ENCODE results near the gene PDE6H.

PDE6H gene

DNA sequence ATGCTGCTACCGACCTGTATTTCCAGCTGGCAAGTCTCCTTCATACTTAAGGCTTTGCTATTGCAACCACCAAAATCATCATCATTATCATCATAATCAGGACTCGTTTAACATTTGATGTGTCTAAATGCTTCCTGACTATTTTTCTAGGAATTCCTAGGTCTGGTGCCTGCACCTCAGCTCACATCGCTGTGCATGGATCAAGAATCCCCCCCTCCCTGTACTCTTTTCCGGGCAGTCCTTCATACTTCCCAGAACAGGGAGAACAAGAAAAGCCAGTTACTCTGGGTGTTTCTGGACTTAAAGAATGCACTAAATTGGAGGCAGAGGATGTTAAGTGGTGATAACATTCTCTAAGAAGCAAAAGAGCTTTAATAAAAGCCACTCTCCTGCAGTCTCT, 43.9 kb upstream of the PDE6H start:
- H3K9ac ChIP-seq (ENCODE audit: low read depth, low read length), result no peak overlapping the region

DNA sequence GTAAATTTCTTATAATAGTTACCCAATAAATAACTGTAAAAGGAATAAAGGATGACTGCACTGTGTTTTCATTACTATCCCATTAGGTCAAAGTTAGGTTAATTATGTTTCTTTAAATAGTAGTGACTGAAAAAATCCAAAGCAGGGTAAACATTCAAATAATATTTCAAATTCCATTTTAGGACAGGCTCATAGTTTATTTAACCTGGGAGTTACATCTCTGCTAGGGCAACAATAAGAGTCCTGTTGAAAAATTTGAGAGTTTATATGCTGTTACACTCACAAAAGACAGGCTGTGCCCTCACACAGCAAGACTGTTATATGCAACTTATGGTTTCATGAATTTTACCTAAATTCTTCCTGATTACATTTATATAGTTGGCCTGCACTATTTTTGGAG, 42.5 kb upstream of the PDE6H start:
- H3K36me3 ChIP-seq (ENCODE audit: insufficient read depth, low read length), result peaks cover 18% of the 10 kb centered on the region
- no peak overlapping the region for H3K4me2 ChIP-seq (ENCODE audit: insufficient read depth, low read length)
- H3K4me1 ChIP-seq (ENCODE audit: insufficient read depth, low read length), result no peaks in the 10 kb centered on the region
- H3K27me3 ChIP-seq (ENCODE audit: insufficient read depth, low read length, poor library complexity), result no peaks in the 10 kb centered on the region
- ATAC-seq (ENCODE audit: insufficient read depth, low read depth), result no peak
- no peaks in the 10 kb centered on the region for H3K9me3 ChIP-seq (ENCODE audit: insufficient read depth, low read length, severe bottlenecking)
- no peak overlapping the region for H3K4me3 ChIP-seq (ENCODE audit: low read depth in 1 of 2, low read length in 2 of 2)
- DNase-seq, result no peak
- no peak overlapping the region for H3K9ac ChIP-seq (ENCODE audit: low read depth, low read length)
- no peak overlapping the region for H2AFZ ChIP-seq (ENCODE audit: low read depth, low read length)
- TF ChIP-seq EZH2 (IDR thresholded peaks at IDR 0.05; ENCODE audit: borderline replicate concordance, low read depth, low read length, severe bottlenecking), result no peak
- TF ChIP-seq, protein P1, sequence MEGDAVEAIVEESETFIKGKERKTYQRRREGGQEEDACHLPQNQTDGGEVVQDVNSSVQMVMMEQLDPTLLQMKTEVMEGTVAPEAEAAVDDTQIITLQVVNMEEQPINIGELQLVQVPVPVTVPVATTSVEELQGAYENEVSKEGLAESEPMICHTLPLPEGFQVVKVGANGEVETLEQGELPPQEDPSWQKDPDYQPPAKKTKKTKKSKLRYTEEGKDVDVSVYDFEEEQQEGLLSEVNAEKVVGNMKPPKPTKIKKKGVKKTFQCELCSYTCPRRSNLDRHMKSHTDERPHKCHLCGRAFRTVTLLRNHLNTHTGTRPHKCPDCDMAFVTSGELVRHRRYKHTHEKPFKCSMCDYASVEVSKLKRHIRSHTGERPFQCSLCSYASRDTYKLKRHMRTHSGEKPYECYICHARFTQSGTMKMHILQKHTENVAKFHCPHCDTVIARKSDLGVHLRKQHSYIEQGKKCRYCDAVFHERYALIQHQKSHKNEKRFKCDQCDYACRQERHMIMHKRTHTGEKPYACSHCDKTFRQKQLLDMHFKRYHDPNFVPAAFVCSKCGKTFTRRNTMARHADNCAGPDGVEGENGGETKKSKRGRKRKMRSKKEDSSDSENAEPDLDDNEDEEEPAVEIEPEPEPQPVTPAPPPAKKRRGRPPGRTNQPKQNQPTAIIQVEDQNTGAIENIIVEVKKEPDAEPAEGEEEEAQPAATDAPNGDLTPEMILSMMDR (IDR thresholded peaks at IDR 0.05; ENCODE audit: borderline replicate concordance, extremely low read depth, low read length, poor library complexity, severe bottlenecking), result no peak
- no peaks in the 10 kb centered on the region for H3K79me2 ChIP-seq (ENCODE audit: insufficient read depth, low read length)
- H3K27ac ChIP-seq (ENCODE audit: low read length), result no peak overlapping the region
- H4K20me1 ChIP-seq (ENCODE audit: insufficient read depth, low read length), result no peaks in the 10 kb centered on the region

More for the DNA sequence above, 43.9 kb upstream of the PDE6H start:
- no peaks in the 10 kb centered on the region for H3K4me1 ChIP-seq (ENCODE audit: insufficient read depth, low read length)
- no peak overlapping the region for H3K27ac ChIP-seq (ENCODE audit: low read length)
- no peaks in the 10 kb centered on the region for H4K20me1 ChIP-seq (ENCODE audit: insufficient read depth, low read length)
- H2AFZ ChIP-seq (ENCODE audit: low read depth, low read length), result no peak overlapping the region
- peaks cover 13% of the 10 kb centered on the region for H3K36me3 ChIP-seq (ENCODE audit: insufficient read depth, low read length)
- H3K4me2 ChIP-seq (ENCODE audit: insufficient read depth, low read length), result no peak overlapping the region
- no peak for DNase-seq
- no peak for ATAC-seq (ENCODE audit: insufficient read depth, low read depth)
- no peak overlapping the region for H3K4me3 ChIP-seq (ENCODE audit: low read depth in 1 of 2, low read length in 2 of 2)
- H3K27me3 ChIP-seq (ENCODE audit: insufficient read depth, low read length, poor library complexity), result no peaks in the 10 kb centered on the region
- H3K79me2 ChIP-seq (ENCODE audit: insufficient read depth, low read length), result no peaks in the 10 kb centered on the region
- H3K9me3 ChIP-seq (ENCODE audit: insufficient read depth, low read length, severe bottlenecking), result no peaks in the 10 kb centered on the region
- TF ChIP-seq, protein P1 (IDR thresholded peaks at IDR 0.05; ENCODE audit: borderline replicate concordance, extremely low read depth, low read length, poor library complexity, severe bottlenecking), result no peak
- no peak for TF ChIP-seq EZH2 (IDR thresholded peaks at IDR 0.05; ENCODE audit: borderline replicate concordance, low read depth, low read length, severe bottlenecking)

DNA sequence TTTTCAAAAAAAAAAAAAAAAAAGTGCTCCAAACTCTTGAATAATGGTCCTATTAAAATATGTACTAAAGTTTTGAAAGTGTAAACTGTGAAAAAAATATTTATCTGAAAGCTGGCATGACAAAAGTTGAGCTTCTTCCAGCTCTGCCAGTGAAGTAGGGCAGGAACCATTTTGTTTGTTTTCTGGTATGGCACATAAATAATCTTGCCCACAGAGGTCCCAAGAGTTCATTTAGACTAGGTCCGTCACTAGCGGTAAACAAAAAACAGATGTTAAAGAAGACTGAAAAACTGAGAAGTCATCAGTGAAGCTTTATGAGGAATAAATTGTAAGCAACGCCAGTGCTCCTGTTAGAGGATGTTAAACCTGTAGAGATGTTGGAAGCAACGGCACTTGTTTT, 41.5 kb upstream of the PDE6H start:
- H4K20me1 ChIP-seq (ENCODE audit: insufficient read depth, low read length), result no peaks in the 10 kb centered on the region
- H3K9ac ChIP-seq (ENCODE audit: low read depth, low read length), result no peak overlapping the region
- H3K79me2 ChIP-seq (ENCODE audit: insufficient read depth, low read length), result no peaks in the 10 kb centered on the region
- no peaks in the 10 kb centered on the region for H3K27me3 ChIP-seq (ENCODE audit: insufficient read depth, low read length, poor library complexity)
- peaks cover 9% of the 10 kb centered on the region; the same call in 1 of the 2 replicates for H3K4me1 ChIP-seq (ENCODE audit: insufficient read depth, low read length)
- H3K36me3 ChIP-seq (ENCODE audit: insufficient read depth, low read length), result peaks cover 27% of the 10 kb centered on the region
- DNase-seq (no peak), ATAC-seq (ENCODE audit: insufficient read depth, low read depth) (no peak)
- H3K4me2 ChIP-seq (ENCODE audit: insufficient read depth, low read length), result no peak overlapping the region
- no peak overlapping the region for H3K27ac ChIP-seq (ENCODE audit: low read length)
- H3K9me3 ChIP-seq (ENCODE audit: insufficient read depth, low read length, severe bottlenecking), result no peaks in the 10 kb centered on the region
- no peak overlapping the region for H3K4me3 ChIP-seq (ENCODE audit: low read depth in 1 of 2, low read length in 2 of 2)
- TF ChIP-seq EZH2 (IDR thresholded peaks at IDR 0.05; ENCODE audit: borderline replicate concordance, low read depth, low read length, severe bottlenecking), result no peak
- TF ChIP-seq, protein P1 (IDR thresholded peaks at IDR 0.05; ENCODE audit: borderline replicate concordance, extremely low read depth, low read length, poor library complexity, severe bottlenecking), result no peak
- H2AFZ ChIP-seq (ENCODE audit: low read depth, low read length), result no peak overlapping the region

Data from DND-41 (cell line).